Measurements from ENCODE around the gene JAKMIP1.

Gene JAKMIP1

GRCh38 chr4:6201580-6202091 lies 1.3 kb upstream of the JAKMIP1 start:
- Mint-ChIP-seq H3K27ac (no peak overlapping the region), H3K27me3 (ENCODE audit: low read depth, poor library complexity) (peaks cover 80% of the 10 kb centered on the region), H3K4me1 (peaks cover 6% of the 10 kb centered on the region), H3K4me3 (peak overlapping the region; percentile 69), H3K9me3 (peaks cover 14% of the 10 kb centered on the region), H3K36me3 (ENCODE audit: low read depth) (no peaks in the 10 kb centered on the region)
- TF ChIP-seq, protein P1, sequence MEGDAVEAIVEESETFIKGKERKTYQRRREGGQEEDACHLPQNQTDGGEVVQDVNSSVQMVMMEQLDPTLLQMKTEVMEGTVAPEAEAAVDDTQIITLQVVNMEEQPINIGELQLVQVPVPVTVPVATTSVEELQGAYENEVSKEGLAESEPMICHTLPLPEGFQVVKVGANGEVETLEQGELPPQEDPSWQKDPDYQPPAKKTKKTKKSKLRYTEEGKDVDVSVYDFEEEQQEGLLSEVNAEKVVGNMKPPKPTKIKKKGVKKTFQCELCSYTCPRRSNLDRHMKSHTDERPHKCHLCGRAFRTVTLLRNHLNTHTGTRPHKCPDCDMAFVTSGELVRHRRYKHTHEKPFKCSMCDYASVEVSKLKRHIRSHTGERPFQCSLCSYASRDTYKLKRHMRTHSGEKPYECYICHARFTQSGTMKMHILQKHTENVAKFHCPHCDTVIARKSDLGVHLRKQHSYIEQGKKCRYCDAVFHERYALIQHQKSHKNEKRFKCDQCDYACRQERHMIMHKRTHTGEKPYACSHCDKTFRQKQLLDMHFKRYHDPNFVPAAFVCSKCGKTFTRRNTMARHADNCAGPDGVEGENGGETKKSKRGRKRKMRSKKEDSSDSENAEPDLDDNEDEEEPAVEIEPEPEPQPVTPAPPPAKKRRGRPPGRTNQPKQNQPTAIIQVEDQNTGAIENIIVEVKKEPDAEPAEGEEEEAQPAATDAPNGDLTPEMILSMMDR (IDR thresholded peaks at IDR 0.05): no peak
- no peak for DNase-seq

DNA sequence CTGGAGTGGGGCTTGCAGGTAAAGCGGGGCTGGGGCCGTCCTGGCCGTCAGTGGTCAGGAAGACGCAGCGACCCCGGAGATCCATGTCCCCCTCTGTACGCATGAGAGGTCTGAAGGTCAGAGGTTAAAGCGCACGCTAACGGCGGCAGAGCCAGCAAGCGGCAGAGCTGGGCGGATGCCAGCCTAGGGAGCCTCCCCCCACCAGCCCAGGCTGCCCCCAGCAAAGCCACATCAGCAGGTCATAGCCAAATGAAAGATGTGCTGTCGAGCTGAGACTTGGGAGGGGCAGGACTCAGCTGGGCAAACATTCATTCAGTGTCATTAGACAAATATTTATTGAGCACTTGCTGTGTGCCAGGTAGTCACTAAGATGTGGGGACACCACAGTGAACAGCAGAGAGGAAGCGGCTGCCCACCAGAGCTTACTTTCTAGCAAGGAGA lies 593 bp upstream of the JAKMIP1 start:
- H3K27ac Mint-ChIP-seq: no peak overlapping the region
- H3K27me3 Mint-ChIP-seq (ENCODE audit: low read depth, poor library complexity): peaks cover 84% of the 10 kb centered on the region
- H3K4me1 Mint-ChIP-seq: peaks cover 6% of the 10 kb centered on the region
- TF ChIP-seq, protein P1 (IDR thresholded peaks at IDR 0.05): no peak
- H3K4me3 Mint-ChIP-seq: peak overlapping the region; percentile 78
- no peak for DNase-seq
- H3K36me3 Mint-ChIP-seq (ENCODE audit: low read depth): no peaks in the 10 kb centered on the region
- peaks cover 14% of the 10 kb centered on the region for H3K9me3 Mint-ChIP-seq

- H3K36me3 Mint-ChIP-seq (ENCODE audit: low read depth): no peaks in the 10 kb centered on the region
- TF ChIP-seq, protein P1 (IDR thresholded peaks at IDR 0.05): no peak
- no peak overlapping the region for H3K27ac Mint-ChIP-seq
- peaks cover 6% of the 10 kb centered on the region for H3K4me1 Mint-ChIP-seq
- peaks cover 14% of the 10 kb centered on the region for H3K9me3 Mint-ChIP-seq
- DNase-seq: no peak
- peak overlapping the region; percentile 74 for H3K4me3 Mint-ChIP-seq
- peaks cover 86% of the 10 kb centered on the region for H3K27me3 Mint-ChIP-seq (ENCODE audit: low read depth, poor library complexity)
Observed at GRCh38 chr4:6199422-6199921, 877 bp downstream of the JAKMIP1 start.

DNA sequence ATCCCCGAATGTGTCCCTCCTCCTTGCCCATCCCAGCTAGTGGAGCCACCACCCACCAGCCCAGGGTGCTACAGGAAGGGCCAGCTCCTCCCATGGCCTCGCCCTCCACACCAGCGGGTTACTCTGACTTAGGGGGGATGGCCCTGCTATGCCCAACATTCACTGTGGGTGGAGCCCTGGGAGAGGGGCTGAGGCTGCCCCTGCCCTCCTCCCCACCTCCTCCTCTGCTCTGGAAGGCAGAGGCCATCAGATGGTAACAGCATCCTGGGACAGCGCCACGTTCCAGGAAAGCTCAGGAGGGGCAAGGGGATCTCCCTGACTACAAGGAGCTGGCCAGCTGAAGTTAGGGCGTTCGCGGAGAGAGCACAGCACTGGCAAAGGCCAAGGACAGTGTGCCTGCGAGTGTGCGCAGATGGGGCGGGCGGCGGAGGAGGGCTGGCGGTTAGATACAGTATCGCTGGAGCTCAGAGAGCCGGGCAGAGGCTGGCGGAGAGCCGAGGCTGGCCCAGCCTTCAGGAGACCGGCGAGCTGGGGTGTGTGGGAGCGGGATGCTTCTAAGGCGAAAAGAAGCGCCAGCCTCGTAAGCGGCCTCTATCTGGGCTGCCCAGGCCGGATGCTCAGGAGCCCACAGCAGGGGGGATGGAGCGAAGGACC lies 1.5 kb downstream of the JAKMIP1 start:
- no peak overlapping the region for H3K27ac Mint-ChIP-seq
- H3K36me3 Mint-ChIP-seq (ENCODE audit: low read depth): no peaks in the 10 kb centered on the region

GRCh38 chr4:6198278-6198677 lies 2.1 kb downstream of the JAKMIP1 start:
- H3K4me3 Mint-ChIP-seq: no peak overlapping the region
- H3K27ac Mint-ChIP-seq: no peak overlapping the region
- TF ChIP-seq, protein P1 (IDR thresholded peaks at IDR 0.05): no peak
- no peaks in the 10 kb centered on the region for H3K36me3 Mint-ChIP-seq (ENCODE audit: low read depth)
- no peak for DNase-seq
- H3K9me3 Mint-ChIP-seq: peaks cover 14% of the 10 kb centered on the region
- peaks cover 87% of the 10 kb centered on the region for H3K27me3 Mint-ChIP-seq (ENCODE audit: low read depth, poor library complexity)
- H3K4me1 Mint-ChIP-seq: peaks cover 6% of the 10 kb centered on the region

More for the DNA sequence above, 1.5 kb downstream of the JAKMIP1 start:
- Mint-ChIP-seq H3K4me1 (peaks cover 6% of the 10 kb centered on the region), H3K9me3 (peaks cover 14% of the 10 kb centered on the region), H3K4me3 (peak overlapping the region; percentile 74), H3K27me3 (ENCODE audit: low read depth, poor library complexity) (peaks cover 86% of the 10 kb centered on the region)
- DNase-seq: peak; percentile 31
- TF ChIP-seq, protein P1 (IDR thresholded peaks at IDR 0.05): no peak
